ENCODE measurements around the gene SEPTIN8. TPM values are rescaled to one million over a fixed set of nuclear protein-coding genes. Genes with fewer than 3 reads are reported as not detected.
A peak's percentile ranks its signal among the peaks of the same experiment; 100 is the strongest.

The SEPTIN8 gene
- polyA plus RNA-seq, 2 donors: 22.1 to 23.3 TPM

DNA sequence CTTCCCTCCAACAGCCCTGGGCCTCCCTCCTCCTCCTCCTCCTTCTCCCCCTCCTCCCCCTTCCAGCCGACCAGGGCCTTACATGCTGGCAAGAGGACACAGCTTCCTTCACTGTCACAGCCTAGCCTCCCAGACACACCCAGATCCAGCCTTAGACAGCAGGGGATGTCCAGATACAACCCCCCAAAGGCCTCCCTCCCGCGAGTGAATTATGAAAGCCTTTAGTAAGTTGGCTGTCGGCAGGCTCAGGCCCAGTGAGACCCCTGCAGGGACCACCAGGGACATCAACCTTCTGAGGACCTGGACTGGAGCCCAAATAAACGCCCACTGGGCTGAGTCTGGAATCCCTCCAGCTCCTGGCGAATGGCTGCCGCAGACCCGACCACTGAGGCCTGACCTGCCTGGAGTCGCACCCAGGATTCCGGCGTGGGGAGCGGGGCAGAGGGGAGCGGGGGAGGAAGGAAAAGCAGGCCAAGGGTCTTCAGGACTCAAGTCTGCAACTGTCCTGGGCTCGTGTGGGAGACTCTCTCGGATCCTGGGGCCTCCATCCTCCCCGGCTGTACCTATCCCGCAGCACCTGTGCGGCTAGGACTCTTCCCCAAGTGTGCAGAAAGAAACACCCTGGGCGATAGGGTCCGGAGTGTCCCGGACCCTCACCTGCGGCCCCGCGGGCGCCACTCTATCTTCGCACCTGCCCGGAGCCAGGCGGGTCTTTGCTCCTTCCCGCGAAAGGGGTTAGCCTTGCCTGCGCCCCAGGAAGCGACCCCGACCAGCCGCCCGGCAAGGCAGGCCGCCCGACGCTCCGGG, 705 bp downstream of the SEPTIN8 start:
- Histone ChIP-seq H3K36me3 (ENCODE audit: control insufficient read depth in 2 of 2, insufficient read depth in 2 of 2, low read length in 1 of 2) (no peaks in the 10 kb centered on the region), H3K9me3 (ENCODE audit: control insufficient read depth in 2 of 2, insufficient read depth in 1 of 2, low read depth in 1 of 2, low read length in 1 of 2) (no peaks in the 10 kb centered on the region), H3K27ac (ENCODE audit: low read depth in 2 of 2, low read length in 1 of 2) (peak overlapping the region; percentile 26 to 82), H3K4me1 (ENCODE audit: control insufficient read depth in 2 of 2, insufficient read depth in 2 of 2, low read length in 1 of 2) (peaks cover 14 to 29% of the 10 kb centered on the region in 2 donors), H3K27me3 (ENCODE audit: control insufficient read depth in 1 of 2, insufficient read depth in 2 of 2, low read length in 2 of 2) (no peaks in the 10 kb centered on the region), H3K4me3 (ENCODE audit: low read depth in 1 of 2, low read length in 2 of 2) (peak overlapping the region; percentile 73 to 81)
- WGBS, 2 donors: 7% methylated on average over 32 to 39 of the region's 39 CpGs

- Histone ChIP-seq H3K9me3 (ENCODE audit: control insufficient read depth in 2 of 2, insufficient read depth in 1 of 2, low read depth in 1 of 2, low read length in 1 of 2) (no peaks in the 10 kb centered on the region), H3K4me1 (ENCODE audit: control insufficient read depth in 2 of 2, insufficient read depth in 2 of 2, low read length in 1 of 2) (peaks cover 16 to 29% of the 10 kb centered on the region in 2 donors), H3K4me3 (ENCODE audit: low read depth in 1 of 2, low read length in 2 of 2) (peak overlapping the region; percentile 21 to 81), H3K27ac (ENCODE audit: low read depth in 2 of 2, low read length in 1 of 2) (peak overlapping the region; percentile 34 to 58), H3K36me3 (ENCODE audit: control insufficient read depth in 2 of 2, insufficient read depth in 2 of 2, low read length in 1 of 2) (no peaks in the 10 kb centered on the region), H3K27me3 (ENCODE audit: control insufficient read depth in 1 of 2, insufficient read depth in 2 of 2, low read length in 2 of 2) (no peaks in the 10 kb centered on the region)
- WGBS, 2 donors: 29% methylated on average over 7 of the region's 7 CpGs
Observed at GRCh38 chr5:132775476-132775961, 1.5 kb downstream of the SEPTIN8 start.

DNA sequence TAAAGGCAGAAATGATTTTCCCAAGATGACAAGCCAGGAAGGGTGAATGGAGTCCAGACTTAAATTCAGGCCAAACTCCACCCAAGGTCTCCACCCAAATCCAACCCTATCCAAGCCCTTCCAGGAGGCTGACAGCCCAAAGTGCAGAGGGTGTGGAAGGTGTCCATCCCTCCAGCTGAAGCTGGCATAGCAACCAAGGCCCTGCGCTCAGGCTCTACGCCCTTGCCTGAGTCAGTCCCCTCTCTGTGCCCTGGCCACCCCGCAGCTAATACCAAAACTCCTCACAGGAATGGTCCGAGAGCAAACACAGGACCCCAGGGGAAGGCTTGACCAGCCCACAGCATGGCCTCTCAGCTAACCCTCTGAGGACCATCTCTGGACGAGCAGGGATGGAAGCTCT, 2.1 kb downstream of the SEPTIN8 start:
- peak overlapping the region in 1 of 2 donors; percentile 62 for H3K27ac ChIP-seq (ENCODE audit: low read depth in 2 of 2, low read length in 1 of 2)
- no peaks in the 10 kb centered on the region for H3K36me3 ChIP-seq (ENCODE audit: control insufficient read depth in 2 of 2, insufficient read depth in 2 of 2, low read length in 1 of 2)
- H3K9me3 ChIP-seq (ENCODE audit: control insufficient read depth in 2 of 2, insufficient read depth in 1 of 2, low read depth in 1 of 2, low read length in 1 of 2): no peaks in the 10 kb centered on the region
- no peaks in the 10 kb centered on the region for H3K27me3 ChIP-seq (ENCODE audit: control insufficient read depth in 1 of 2, insufficient read depth in 2 of 2, low read length in 2 of 2)
- no peak overlapping the region for H3K4me3 ChIP-seq (ENCODE audit: low read depth in 1 of 2, low read length in 2 of 2)
- H3K4me1 ChIP-seq (ENCODE audit: control insufficient read depth in 2 of 2, insufficient read depth in 2 of 2, low read length in 1 of 2): peaks cover 16 to 29% of the 10 kb centered on the region in 2 donors
- WGBS, 2 donors: 48 to 71% methylated on average over 5 of the region's 5 CpGs

DNA sequence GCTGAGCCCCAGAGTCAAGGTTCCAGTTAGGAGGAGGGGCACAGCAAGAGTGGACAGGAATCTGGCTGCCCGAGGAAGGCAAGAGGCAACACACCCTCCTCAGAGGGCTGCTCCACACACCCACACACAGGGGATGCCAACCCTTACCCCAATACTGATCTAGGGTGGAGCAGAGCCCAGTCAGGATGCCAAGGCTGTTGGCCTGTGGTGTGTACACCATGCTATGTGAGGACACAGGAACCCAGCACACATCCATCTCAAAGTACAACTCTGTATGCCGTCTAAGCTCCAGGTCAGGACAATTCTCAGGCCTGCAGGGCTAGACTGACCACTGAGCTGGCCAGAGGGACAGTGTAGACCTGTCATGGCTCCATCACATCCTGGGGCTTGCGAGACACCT, 2.6 kb downstream of the SEPTIN8 start:
- no peaks in the 10 kb centered on the region for H3K27me3 ChIP-seq (ENCODE audit: control insufficient read depth in 1 of 2, insufficient read depth in 2 of 2, low read length in 2 of 2)
- no peaks in the 10 kb centered on the region for H3K9me3 ChIP-seq (ENCODE audit: control insufficient read depth in 2 of 2, insufficient read depth in 1 of 2, low read depth in 1 of 2, low read length in 1 of 2)
- WGBS, 2 donors: 48% methylated on average over 3 of the region's 3 CpGs
- H3K4me1 ChIP-seq (ENCODE audit: control insufficient read depth in 2 of 2, insufficient read depth in 2 of 2, low read length in 1 of 2): peaks cover 16 to 29% of the 10 kb centered on the region in 2 donors
- no peaks in the 10 kb centered on the region for H3K36me3 ChIP-seq (ENCODE audit: control insufficient read depth in 2 of 2, insufficient read depth in 2 of 2, low read length in 1 of 2)
- peak overlapping the region in 1 of 2 donors; percentile 14 for H3K27ac ChIP-seq (ENCODE audit: low read depth in 2 of 2, low read length in 1 of 2)
- H3K4me3 ChIP-seq (ENCODE audit: low read depth in 1 of 2, low read length in 2 of 2): no peak overlapping the region

GRCh38 chr5:132773601-132774355, 3.3 kb downstream of the SEPTIN8 start:
- Histone ChIP-seq H3K27ac (ENCODE audit: low read depth in 2 of 2, low read length in 1 of 2) (no peak overlapping the region), H3K9me3 (ENCODE audit: control insufficient read depth in 2 of 2, insufficient read depth in 1 of 2, low read depth in 1 of 2, low read length in 1 of 2) (no peaks in the 10 kb centered on the region), H3K27me3 (ENCODE audit: control insufficient read depth in 1 of 2, insufficient read depth in 2 of 2, low read length in 2 of 2) (no peaks in the 10 kb centered on the region), H3K4me3 (ENCODE audit: low read depth in 1 of 2, low read length in 2 of 2) (no peak overlapping the region), H3K4me1 (ENCODE audit: control insufficient read depth in 2 of 2, insufficient read depth in 2 of 2, low read length in 1 of 2) (peaks cover 16 to 29% of the 10 kb centered on the region in 2 donors), H3K36me3 (ENCODE audit: control insufficient read depth in 2 of 2, insufficient read depth in 2 of 2, low read length in 1 of 2) (no peaks in the 10 kb centered on the region)
- WGBS, 2 donors: 56 to 65% methylated on average over 12 of the region's 12 CpGs

DNA sequence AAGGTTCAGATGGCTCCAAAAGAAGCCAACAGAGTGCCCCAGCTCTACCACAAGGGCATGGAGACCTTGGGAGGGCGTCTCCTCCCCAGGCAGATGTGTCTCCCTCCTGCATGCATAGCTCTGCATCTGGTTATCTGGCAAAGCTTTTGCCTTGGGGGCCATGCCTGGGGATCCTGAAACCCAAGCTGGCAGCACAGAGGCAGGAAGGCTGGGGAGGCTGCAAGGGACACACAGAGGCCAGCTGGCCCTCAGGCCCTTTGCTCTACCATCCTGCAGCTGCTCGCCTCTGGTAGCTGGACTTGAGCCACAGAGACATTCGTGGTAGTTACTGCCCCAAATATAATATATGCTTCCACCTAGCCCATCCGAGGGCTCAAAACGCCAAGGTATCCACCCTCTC, 3.9 kb downstream of the SEPTIN8 start:
- 81% methylated on average over 5 of the region's 5 CpGs for WGBS, 2 donors
- H3K27me3 ChIP-seq (ENCODE audit: control insufficient read depth in 1 of 2, insufficient read depth in 2 of 2, low read length in 2 of 2): no peaks in the 10 kb centered on the region
- H3K4me3 ChIP-seq (ENCODE audit: low read depth in 1 of 2, low read length in 2 of 2): no peak overlapping the region
- H3K27ac ChIP-seq (ENCODE audit: low read depth in 2 of 2, low read length in 1 of 2): no peak overlapping the region
- peaks cover 16 to 32% of the 10 kb centered on the region in 2 donors for H3K4me1 ChIP-seq (ENCODE audit: control insufficient read depth in 2 of 2, insufficient read depth in 2 of 2, low read length in 1 of 2)
- H3K36me3 ChIP-seq (ENCODE audit: control insufficient read depth in 2 of 2, insufficient read depth in 2 of 2, low read length in 1 of 2): no peaks in the 10 kb centered on the region
- no peaks in the 10 kb centered on the region for H3K9me3 ChIP-seq (ENCODE audit: control insufficient read depth in 2 of 2, insufficient read depth in 1 of 2, low read depth in 1 of 2, low read length in 1 of 2)

DNA sequence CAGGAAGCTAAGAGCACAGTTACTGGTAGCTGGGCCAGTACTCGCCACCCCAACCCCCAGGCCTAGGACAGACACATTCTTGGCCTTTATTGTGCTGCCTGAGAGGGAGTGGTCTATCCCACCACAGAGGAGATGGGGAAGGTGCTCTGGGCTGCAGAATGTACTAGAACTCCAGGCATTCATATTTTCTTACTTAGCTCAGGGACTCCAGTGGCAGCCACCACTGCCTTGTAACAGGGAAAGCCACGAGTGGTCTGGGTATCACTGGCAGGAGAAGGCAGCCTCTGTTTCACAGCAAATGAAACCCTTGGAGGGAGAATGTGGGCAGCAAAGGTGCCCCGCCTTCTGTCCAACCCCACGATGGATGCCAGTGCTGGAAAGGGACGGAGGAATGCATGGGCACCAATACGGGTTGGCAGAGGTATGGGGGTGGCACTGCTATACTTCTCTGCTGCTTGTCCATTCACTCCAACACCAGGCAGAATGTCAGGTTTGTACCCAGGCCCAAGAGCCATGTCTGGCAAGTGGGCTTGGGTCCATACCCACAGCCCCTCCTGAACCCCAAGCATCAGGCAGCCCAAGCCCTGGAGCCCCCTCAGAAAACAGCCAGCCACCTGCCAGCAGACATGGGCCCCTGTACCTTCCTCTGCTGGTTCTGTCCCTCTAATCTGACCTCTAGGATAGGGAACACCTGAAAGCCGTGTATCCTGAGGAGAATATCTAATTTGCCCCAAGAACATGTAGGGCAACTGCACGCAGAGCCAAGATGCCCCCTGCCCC, 4.6 kb downstream of the SEPTIN8 start:
- H3K36me3 ChIP-seq (ENCODE audit: control insufficient read depth in 2 of 2, insufficient read depth in 2 of 2, low read length in 1 of 2): no peaks in the 10 kb centered on the region
- no peak overlapping the region for H3K4me3 ChIP-seq (ENCODE audit: low read depth in 1 of 2, low read length in 2 of 2)
- H3K27me3 ChIP-seq (ENCODE audit: control insufficient read depth in 1 of 2, insufficient read depth in 2 of 2, low read length in 2 of 2): no peaks in the 10 kb centered on the region
- no peaks in the 10 kb centered on the region for H3K9me3 ChIP-seq (ENCODE audit: control insufficient read depth in 2 of 2, insufficient read depth in 1 of 2, low read depth in 1 of 2, low read length in 1 of 2)
- WGBS, 2 donors: 78 to 81% methylated on average over 8 of the region's 8 CpGs
- no peak overlapping the region for H3K27ac ChIP-seq (ENCODE audit: low read depth in 2 of 2, low read length in 1 of 2)
- H3K4me1 ChIP-seq (ENCODE audit: control insufficient read depth in 2 of 2, insufficient read depth in 2 of 2, low read length in 1 of 2): peaks cover 16 to 28% of the 10 kb centered on the region in 2 donors

- peaks cover 16 to 28% of the 10 kb centered on the region in 2 donors for H3K4me1 ChIP-seq (ENCODE audit: control insufficient read depth in 2 of 2, insufficient read depth in 2 of 2, low read length in 1 of 2)
- WGBS, 2 donors: 61 to 70% methylated on average over 8 of the region's 8 CpGs
- H3K9me3 ChIP-seq (ENCODE audit: control insufficient read depth in 2 of 2, insufficient read depth in 1 of 2, low read depth in 1 of 2, low read length in 1 of 2): no peaks in the 10 kb centered on the region
- no peaks in the 10 kb centered on the region for H3K27me3 ChIP-seq (ENCODE audit: control insufficient read depth in 1 of 2, insufficient read depth in 2 of 2, low read length in 2 of 2)
- no peak overlapping the region for H3K4me3 ChIP-seq (ENCODE audit: low read depth in 1 of 2, low read length in 2 of 2)
- peak overlapping the region; percentile 29 to 33 for H3K27ac ChIP-seq (ENCODE audit: low read depth in 2 of 2, low read length in 1 of 2)
- no peaks in the 10 kb centered on the region for H3K36me3 ChIP-seq (ENCODE audit: control insufficient read depth in 2 of 2, insufficient read depth in 2 of 2, low read length in 1 of 2)
Observed at GRCh38 chr5:132771503-132771998, 5.5 kb downstream of the SEPTIN8 start.
